ENCODE measurements around the gene DCLRE1C. TPM values are rescaled to one million over a fixed set of nuclear protein-coding genes. Genes with fewer than 3 reads are reported as not detected.

The DCLRE1C gene
- total RNA-seq, 1 donor from 2014 or later: 5.5 TPM

DNA sequence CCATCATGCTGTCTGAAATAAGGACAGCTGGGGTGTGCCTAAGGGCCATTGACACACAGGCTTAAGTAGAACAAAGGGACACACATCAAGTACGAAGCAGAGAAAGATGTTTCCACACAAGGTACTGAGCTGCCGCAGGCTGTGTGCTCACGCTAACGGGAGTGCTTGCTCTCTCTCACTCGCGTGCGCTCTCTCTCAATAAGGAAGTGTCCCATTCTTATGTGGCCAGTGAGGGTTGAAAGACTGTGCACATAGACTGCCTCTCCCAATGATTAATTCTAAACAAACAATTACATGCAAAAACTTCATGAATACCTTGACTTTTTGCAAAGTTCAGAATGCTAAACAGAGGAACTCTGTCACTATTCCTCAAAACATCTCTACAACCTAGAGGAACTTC is 29.9 kb downstream of the DCLRE1C start:
- Mint-ChIP-seq H3K36me3 (ENCODE audit: low read depth, unreplicated experiment) (peaks cover 43% of the 10 kb centered on the region), H3K27ac (ENCODE audit: unreplicated experiment) (no peak overlapping the region)

GRCh38 chr10:14918964-14919363 is 34.9 kb downstream of the DCLRE1C start:
- peaks cover 4% of the 10 kb centered on the region for H3K4me1 Mint-ChIP-seq (ENCODE audit: unreplicated experiment)
- no peak for TF ChIP-seq CTCF (IDR thresholded peaks at IDR 0.05; ENCODE audit: unreplicated experiment)
- no peaks in the 10 kb centered on the region for H3K9me3 Mint-ChIP-seq (ENCODE audit: unreplicated experiment)
- H3K4me3 Mint-ChIP-seq (ENCODE audit: unreplicated experiment): no peak overlapping the region
- H3K27ac Mint-ChIP-seq (ENCODE audit: unreplicated experiment): no peak overlapping the region
- no peak for DNase-seq (ENCODE audit: low spot score)
- H3K36me3 Mint-ChIP-seq (ENCODE audit: low read depth, unreplicated experiment): peaks cover 64% of the 10 kb centered on the region
- no peaks in the 10 kb centered on the region for H3K27me3 Mint-ChIP-seq (ENCODE audit: unreplicated experiment)

More for the DNA sequence above, 29.9 kb downstream of the DCLRE1C start:
- Mint-ChIP-seq H3K9me3 (ENCODE audit: unreplicated experiment) (no peaks in the 10 kb centered on the region), H3K4me3 (ENCODE audit: unreplicated experiment) (no peak overlapping the region), H3K4me1 (ENCODE audit: unreplicated experiment) (peaks cover 4% of the 10 kb centered on the region), H3K27me3 (ENCODE audit: unreplicated experiment) (no peaks in the 10 kb centered on the region)
- no peak for TF ChIP-seq CTCF (IDR thresholded peaks at IDR 0.05; ENCODE audit: unreplicated experiment)
- no peak for DNase-seq (ENCODE audit: low spot score)

DNA sequence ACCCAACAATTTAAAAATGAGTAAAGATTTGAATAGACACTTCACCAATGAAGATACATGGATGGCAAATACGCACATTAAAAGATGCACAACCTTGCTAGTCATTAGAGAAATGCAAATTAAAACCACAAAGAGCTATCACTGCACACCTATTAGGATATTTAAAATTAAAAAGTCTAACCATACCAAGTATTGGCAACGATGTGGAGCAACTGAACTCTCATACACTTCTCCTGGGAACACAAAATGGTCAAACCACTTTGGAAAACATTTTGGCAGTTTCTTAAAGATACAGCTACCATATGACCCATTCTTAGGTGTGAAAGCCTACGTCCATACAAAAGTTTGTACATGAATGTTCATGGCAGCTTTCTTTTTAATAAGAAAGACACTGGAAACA is 36.1 kb downstream of the DCLRE1C start:
- no peak for DNase-seq (ENCODE audit: low spot score)
- Mint-ChIP-seq H3K27ac (ENCODE audit: unreplicated experiment) (no peak overlapping the region), H3K27me3 (ENCODE audit: unreplicated experiment) (no peaks in the 10 kb centered on the region), H3K4me3 (ENCODE audit: unreplicated experiment) (peak overlapping the region; percentile 47), H3K4me1 (ENCODE audit: unreplicated experiment) (peaks cover 4% of the 10 kb centered on the region), H3K9me3 (ENCODE audit: unreplicated experiment) (no peaks in the 10 kb centered on the region), H3K36me3 (ENCODE audit: low read depth, unreplicated experiment) (peaks cover 71% of the 10 kb centered on the region)
- TF ChIP-seq CTCF (IDR thresholded peaks at IDR 0.05; ENCODE audit: unreplicated experiment): no peak

GRCh38 chr10:14916600-14916999 is 37.3 kb downstream of the DCLRE1C start:
- TF ChIP-seq CTCF (IDR thresholded peaks at IDR 0.05; ENCODE audit: unreplicated experiment): no peak
- Mint-ChIP-seq H3K27me3 (ENCODE audit: unreplicated experiment) (no peaks in the 10 kb centered on the region), H3K4me3 (ENCODE audit: unreplicated experiment) (peak overlapping the region; percentile 21), H3K36me3 (ENCODE audit: low read depth, unreplicated experiment) (peaks cover 69% of the 10 kb centered on the region), H3K9me3 (ENCODE audit: unreplicated experiment) (no peaks in the 10 kb centered on the region), H3K4me1 (ENCODE audit: unreplicated experiment) (peaks cover 4% of the 10 kb centered on the region), H3K27ac (ENCODE audit: unreplicated experiment) (no peak overlapping the region)
- DNase-seq (ENCODE audit: low spot score): no peak

GRCh38 chr10:14911801-14912200 is 42.1 kb downstream of the DCLRE1C start:
- Mint-ChIP-seq H3K36me3 (ENCODE audit: low read depth, unreplicated experiment) (peaks cover 73% of the 10 kb centered on the region), H3K27me3 (ENCODE audit: unreplicated experiment) (peaks cover 2% of the 10 kb centered on the region), H3K4me3 (ENCODE audit: unreplicated experiment) (no peak overlapping the region), H3K9me3 (ENCODE audit: unreplicated experiment) (no peaks in the 10 kb centered on the region), H3K4me1 (ENCODE audit: unreplicated experiment) (peaks cover 6% of the 10 kb centered on the region), H3K27ac (ENCODE audit: unreplicated experiment) (no peak overlapping the region)
- no peak for DNase-seq (ENCODE audit: low spot score)
- TF ChIP-seq CTCF (IDR thresholded peaks at IDR 0.05; ENCODE audit: unreplicated experiment): no peak

All from endothelial cell (in vitro differentiated cells).